Memory B cell (primary cell): Measurements from ENCODE around the gene STIM1.
A peak's percentile ranks its signal among the peaks of the same experiment; 100 is the strongest.

Experiments used
- ATAC-seq: fragments of 150-1000 bp; cut with Tn5 transposase; 2 replicates; pipeline ENCODE4 v1.10.0; 2021; ENCODE audit warnings: low read depth, mild to moderate bottlenecking, moderate library complexity
- DNase-seq, 2 donors: peaks; one replicate each; pipeline ENCODE4 v3.0.0; 2022; ENCODE audit warnings: low spot score in 2 of 2
- H3K27ac Mint-ChIP-seq: one replicate; pipeline ENCODE4 v1.8.0; 2022; ENCODE audit warnings: mild to moderate bottlenecking, moderate library complexity, mixed read lengths
- H3K27me3 Mint-ChIP-seq: one replicate; pipeline ENCODE4 v1.8.0; 2022; ENCODE audit warnings: mixed read lengths
- H3K36me3 Mint-ChIP-seq: one replicate; pipeline ENCODE4 v1.8.0; 2022; ENCODE audit warnings: mild to moderate bottlenecking, mixed read lengths
- H3K4me1 Mint-ChIP-seq: one replicate; pipeline ENCODE4 v1.8.0; 2022; ENCODE audit warnings: mixed read lengths
- H3K4me3 Mint-ChIP-seq: one replicate; pipeline ENCODE4 v1.8.0; 2022; ENCODE audit warnings: mild to moderate bottlenecking, moderate library complexity, mixed read lengths
- H3K9me3 Mint-ChIP-seq: one replicate; pipeline ENCODE4 v1.8.0; 2022; ENCODE audit warnings: mixed read lengths

Gene STIM1

GRCh38 chr11:4085575-4085974, 230.1 kb downstream of the STIM1 start:
- no peak for ATAC-seq
- Mint-ChIP-seq H3K27me3 (no peaks in the 10 kb centered on the region), H3K9me3 (no peaks in the 10 kb centered on the region), H3K27ac (peak overlapping the region; percentile 70), H3K4me1 (peaks cover 15% of the 10 kb centered on the region), H3K4me3 (no peak overlapping the region), H3K36me3 (peaks cover 37% of the 10 kb centered on the region)
- DNase-seq: no peak

- Mint-ChIP-seq H3K9me3 (no peaks in the 10 kb centered on the region), H3K4me1 (peaks cover 19% of the 10 kb centered on the region), H3K27me3 (no peaks in the 10 kb centered on the region), H3K27ac (peak overlapping the region; percentile 70), H3K4me3 (no peak overlapping the region), H3K36me3 (peaks cover 41% of the 10 kb centered on the region)
- no peak for DNase-seq
- ATAC-seq: no peak
These were observed 231.3 kb downstream of the STIM1 start for GRCh38 chr11:4086575-4087353.

- Mint-ChIP-seq H3K9me3 (no peaks in the 10 kb centered on the region), H3K27me3 (no peaks in the 10 kb centered on the region), H3K36me3 (peaks cover 42% of the 10 kb centered on the region), H3K4me1 (peaks cover 19% of the 10 kb centered on the region), H3K4me3 (no peak overlapping the region), H3K27ac (peak overlapping the region; percentile 70)
- DNase-seq (no peak), ATAC-seq (no peak)
These were observed 232.1 kb downstream of the STIM1 start for GRCh38 chr11:4087551-4087950.

GRCh38 chr11:4090258-4090657, 234.8 kb downstream of the STIM1 start:
- peak overlapping the region; percentile 45 for H3K27ac Mint-ChIP-seq
- H3K36me3 Mint-ChIP-seq: peaks cover 24% of the 10 kb centered on the region
- H3K9me3 Mint-ChIP-seq: no peaks in the 10 kb centered on the region
- peaks cover 22% of the 10 kb centered on the region for H3K4me1 Mint-ChIP-seq
- no peak overlapping the region for H3K4me3 Mint-ChIP-seq
- no peak for ATAC-seq
- DNase-seq: no peak
- H3K27me3 Mint-ChIP-seq: no peaks in the 10 kb centered on the region

- H3K27ac Mint-ChIP-seq: peak overlapping the region; percentile 82
- H3K4me1 Mint-ChIP-seq: peaks cover 25% of the 10 kb centered on the region
- peaks cover 16% of the 10 kb centered on the region for H3K36me3 Mint-ChIP-seq
- DNase-seq (no peak), ATAC-seq (no peak)
- no peaks in the 10 kb centered on the region for H3K9me3 Mint-ChIP-seq
- no peak overlapping the region for H3K4me3 Mint-ChIP-seq
- H3K27me3 Mint-ChIP-seq: no peaks in the 10 kb centered on the region
These were observed 236.6 kb downstream of the STIM1 start for GRCh38 chr11:4092026-4092425.

GRCh38 chr11:4093519-4094347, 238.3 kb downstream of the STIM1 start:
- peaks cover 31% of the 10 kb centered on the region for H3K4me1 Mint-ChIP-seq
- peaks cover 10% of the 10 kb centered on the region for H3K36me3 Mint-ChIP-seq
- H3K9me3 Mint-ChIP-seq: no peaks in the 10 kb centered on the region
- peak overlapping the region; percentile 96 for H3K27ac Mint-ChIP-seq
- peak overlapping the region; percentile 98 for H3K4me3 Mint-ChIP-seq
- H3K27me3 Mint-ChIP-seq: no peaks in the 10 kb centered on the region
- no peak for DNase-seq
- no peak for ATAC-seq

- peaks cover 13% of the 10 kb centered on the region for H3K36me3 Mint-ChIP-seq
- H3K27ac Mint-ChIP-seq: peak within 1 kb of the TSS; percentile 96
- no peaks in the 10 kb centered on the region for H3K27me3 Mint-ChIP-seq
- H3K4me3 Mint-ChIP-seq: peak within 1 kb of the TSS; percentile 98
- DNase-seq: peak; percentile 86 to 93
- H3K9me3 Mint-ChIP-seq: no peaks in the 10 kb centered on the region
- peak; percentile 97 for ATAC-seq
- peaks cover 35% of the 10 kb centered on the region for H3K4me1 Mint-ChIP-seq
These were observed 239.2 kb downstream of the STIM1 start, which contains the start of gene RRM1 for GRCh38 chr11:4094348-4095291. Gene RRM1, plus strand, starts transcription at chr11:4094799. Its CDS starts 214 bp downstream, at chr11:4095013.

GRCh38 chr11:4095509-4096230, 240.2 kb downstream of the STIM1 start:
- peaks cover 32% of the 10 kb centered on the region for H3K4me1 Mint-ChIP-seq
- H3K36me3 Mint-ChIP-seq: peaks cover 14% of the 10 kb centered on the region
- H3K27me3 Mint-ChIP-seq: no peaks in the 10 kb centered on the region
- H3K9me3 Mint-ChIP-seq: no peaks in the 10 kb centered on the region
- ATAC-seq: no peak
- no peak for DNase-seq
- peak overlapping the region; percentile 96 for H3K27ac Mint-ChIP-seq
- peak overlapping the region; percentile 98 for H3K4me3 Mint-ChIP-seq

GRCh38 chr11:4098026-4098621, 242.7 kb downstream of the STIM1 start:
- no peaks in the 10 kb centered on the region for H3K27me3 Mint-ChIP-seq
- H3K27ac Mint-ChIP-seq: no peak overlapping the region
- H3K4me1 Mint-ChIP-seq: peaks cover 34% of the 10 kb centered on the region
- peaks cover 11% of the 10 kb centered on the region for H3K36me3 Mint-ChIP-seq
- DNase-seq (no peak), ATAC-seq (no peak)
- H3K9me3 Mint-ChIP-seq: no peaks in the 10 kb centered on the region
- no peak overlapping the region for H3K4me3 Mint-ChIP-seq

GRCh38 chr11:4102711-4103110, 247.2 kb downstream of the STIM1 start:
- no peak overlapping the region for H3K4me3 Mint-ChIP-seq
- peaks cover 16% of the 10 kb centered on the region for H3K4me1 Mint-ChIP-seq
- peaks cover 16% of the 10 kb centered on the region for H3K36me3 Mint-ChIP-seq
- no peaks in the 10 kb centered on the region for H3K9me3 Mint-ChIP-seq
- no peak for ATAC-seq
- no peaks in the 10 kb centered on the region for H3K27me3 Mint-ChIP-seq
- peak overlapping the region; percentile 17 for H3K27ac Mint-ChIP-seq
- no peak for DNase-seq

- Mint-ChIP-seq H3K4me3 (no peak overlapping the region), H3K9me3 (no peaks in the 10 kb centered on the region), H3K27ac (peak overlapping the region; percentile 17), H3K27me3 (no peaks in the 10 kb centered on the region), H3K4me1 (peaks cover 15% of the 10 kb centered on the region), H3K36me3 (peaks cover 17% of the 10 kb centered on the region)
- ATAC-seq (no peak), DNase-seq (no peak)
These were observed 247.8 kb downstream of the STIM1 start for GRCh38 chr11:4103269-4103668.

- Mint-ChIP-seq H3K27me3 (no peaks in the 10 kb centered on the region), H3K4me1 (peaks cover 4% of the 10 kb centered on the region), H3K9me3 (no peaks in the 10 kb centered on the region), H3K27ac (no peak overlapping the region), H3K36me3 (peaks cover 12% of the 10 kb centered on the region), H3K4me3 (no peak overlapping the region)
- ATAC-seq (no peak), DNase-seq (no peak)
These were observed 250.5 kb downstream of the STIM1 start for GRCh38 chr11:4105916-4106315.

- no peak overlapping the region for H3K27ac Mint-ChIP-seq
- ATAC-seq: no peak
- H3K4me1 Mint-ChIP-seq: no peaks in the 10 kb centered on the region
- no peaks in the 10 kb centered on the region for H3K27me3 Mint-ChIP-seq
- peaks cover 25% of the 10 kb centered on the region for H3K36me3 Mint-ChIP-seq
- no peaks in the 10 kb centered on the region for H3K9me3 Mint-ChIP-seq
- no peak overlapping the region for H3K4me3 Mint-ChIP-seq
- no peak for DNase-seq
These were observed 256.4 kb downstream of the STIM1 start for GRCh38 chr11:4111834-4112233.
